ENCODE results near the gene ZNF569.
A peak's percentile ranks its signal among the peaks of the same experiment; 100 is the strongest.
"Not testable (repeated sequence)": the region's sequence is repeated elsewhere in the genome, so short reads cannot be mapped to it uniquely, and the experiment has no call there.

ZNF569 gene

GRCh38 chr19:37466798-37467607 is at the start of gene ZNF569:
TSS of gene ZNF569 (minus strand) at chr19:37467444. CDS start at chr19:37444921, 22,523 bp downstream.
- DNase-seq (ENCODE audit: low read depth in 2 of 2), result peak; percentile 71 to 78

- no peak for DNase-seq (ENCODE audit: low read depth in 2 of 2)
Observed at GRCh38 chr19:37513397-37513796, 46.2 kb upstream of the ZNF569 start.

GRCh38 chr19:37511821-37512220 is 44.6 kb upstream of the ZNF569 start:
- DNase-seq (ENCODE audit: low read depth in 2 of 2), result no peak

- no peak for DNase-seq (ENCODE audit: low read depth in 2 of 2)
Observed at GRCh38 chr19:37511186-37511585, 43.9 kb upstream of the ZNF569 start.

GRCh38 chr19:37507167-37507464 is 39.9 kb upstream of the ZNF569 start:
- no peak for DNase-seq (ENCODE audit: low read depth in 2 of 2)

- DNase-seq (ENCODE audit: low read depth in 2 of 2), result peak; percentile 54 to 70
Observed at GRCh38 chr19:37506387-37507166, 39.3 kb upstream of the ZNF569 start, which contains the start of gene ZNF793. TSS of gene ZNF793 (plus strand) at chr19:37506939. CDS start at chr19:37523440, 16,501 bp downstream.

- DNase-seq (ENCODE audit: low read depth in 2 of 2), result no peak
Observed at GRCh38 chr19:37505958-37506386, 38.7 kb upstream of the ZNF569 start.

- no peak for DNase-seq (ENCODE audit: low read depth in 2 of 2)
Observed at GRCh38 chr19:37492213-37492612, 25.0 kb upstream of the ZNF569 start.

- DNase-seq (ENCODE audit: low read depth in 2 of 2), result no peak
Observed at GRCh38 chr19:37484406-37485168, 17.3 kb upstream of the ZNF569 start.

GRCh38 chr19:37472165-37472564 is 4.9 kb upstream of the ZNF569 start:
- DNase-seq (ENCODE audit: low read depth in 2 of 2), result no peak

GRCh38 chr19:37470216-37470615 is 3.0 kb upstream of the ZNF569 start:
- no peak for DNase-seq (ENCODE audit: low read depth in 2 of 2)

GRCh38 chr19:37468961-37469777 is 1.9 kb upstream of the ZNF569 start, which contains the start of gene ZNF570:
TSS of gene ZNF570 (plus strand) at chr19:37469356. CDS start at chr19:37470355, 999 bp downstream.
- peak; percentile 82 for DNase-seq (ENCODE audit: low read depth in 2 of 2)

- no peak for DNase-seq (ENCODE audit: low read depth in 2 of 2)
Observed at GRCh38 chr19:37467608-37468090, 405 bp upstream of the ZNF569 start.

- DNase-seq (ENCODE audit: low read depth in 2 of 2), result no peak
Observed at GRCh38 chr19:37466277-37466797, 907 bp downstream of the ZNF569 start.

GRCh38 chr19:37452500-37453245 is 14.6 kb downstream of the ZNF569 start:
- no peak for DNase-seq (ENCODE audit: low read depth in 2 of 2)

GRCh38 chr19:37413313-37414084 is 53.7 kb downstream of the ZNF569 start:
- no peak for DNase-seq (ENCODE audit: low read depth in 2 of 2)

- DNase-seq (ENCODE audit: low read depth in 2 of 2), result no peak
Observed at GRCh38 chr19:37412700-37413099, 54.5 kb downstream of the ZNF569 start.

- not testable (repeated sequence) for DNase-seq (ENCODE audit: low read depth in 2 of 2)
Observed at GRCh38 chr19:37406140-37406846, 61.0 kb downstream of the ZNF569 start.

- no peak for DNase-seq (ENCODE audit: low read depth in 2 of 2)
Observed at GRCh38 chr19:37403403-37403802, 63.8 kb downstream of the ZNF569 start.

Measured in stimulated activated CD8-positive, alpha-beta memory T cell treated with anti-CD3 and anti-CD28 coated beads, Interleukin-2, amount 100 ng/mL, for 1 hour (primary cell).